HG03045 (cell line): ENCODE data around the gene TMEM174.

ENCODE experiments used
- ATAC-seq: cut with Tn5 transposase; IDR thresholded peaks from one replicate; pipeline ENCODE4 v1.9.1; 2021; ENCODE audit warnings: mild to moderate bottlenecking, moderate library complexity; ENCODE audit not compliant: unreplicated experiment

Gene TMEM174

GRCh38 chr5:73152411-73153388 is 20.3 kb upstream of the TMEM174 start:
- ATAC-seq: no peak

GRCh38 chr5:73153513-73153912 is 19.5 kb upstream of the TMEM174 start:
- ATAC-seq: no peak

GRCh38 chr5:73154208-73155006 is 18.6 kb upstream of the TMEM174 start:
- ATAC-seq: no peak

GRCh38 chr5:73155271-73156222 is 17.4 kb upstream of the TMEM174 start:
- ATAC-seq: no peak

- no peak for ATAC-seq
Measured at GRCh38 chr5:73157414-73158303, 15.3 kb upstream of the TMEM174 start.

- no peak for ATAC-seq
Measured at GRCh38 chr5:73158313-73158712, 14.7 kb upstream of the TMEM174 start.

- no peak for ATAC-seq
Measured at GRCh38 chr5:73160239-73160671, 12.7 kb upstream of the TMEM174 start.

GRCh38 chr5:73170522-73170921 is 2.5 kb upstream of the TMEM174 start:
- ATAC-seq: no peak

- ATAC-seq: no peak
Measured at GRCh38 chr5:73171495-73171894, 1.5 kb upstream of the TMEM174 start.

GRCh38 chr5:73174100-73174815 is 1.3 kb downstream of the TMEM174 start:
- ATAC-seq: no peak

GRCh38 chr5:73176250-73176649 is 3.3 kb downstream of the TMEM174 start:
- no peak for ATAC-seq

GRCh38 chr5:73178265-73178664 is 5.3 kb downstream of the TMEM174 start:
- no peak for ATAC-seq

- no peak for ATAC-seq
Measured at GRCh38 chr5:73179730-73180129, 6.7 kb downstream of the TMEM174 start.

- ATAC-seq: no peak
Measured at GRCh38 chr5:73180566-73180965, 7.6 kb downstream of the TMEM174 start.

GRCh38 chr5:73182307-73182706 is 9.3 kb downstream of the TMEM174 start:
- no peak for ATAC-seq

- ATAC-seq: no peak
Measured at GRCh38 chr5:73183000-73183399, 10.0 kb downstream of the TMEM174 start.

- no peak for ATAC-seq
Measured at GRCh38 chr5:73183481-73183891, 10.5 kb downstream of the TMEM174 start.

- no peak for ATAC-seq
Measured at GRCh38 chr5:73186976-73187375, 14.0 kb downstream of the TMEM174 start.
